GM10248 (cell line): Measurements from ENCODE around the gene BCAN.

Source experiments
- CTCF ChIA-PET: fragments of 300-600 bp; sonication (Branson Sonifier 250); formaldehyde crosslinking; extraction: SDS; loops from one replicate; lab custom pipeline; 2021; ENCODE audit warnings: antibody characterized with exemption; lab: Yijun Ruan, JAX
- POLR2A ChIA-PET: fragments of 350-650 bp; sonication (Branson Sonifier 250); formaldehyde crosslinking; extraction: SDS; loops from one replicate; lab custom pipeline; 2020; ENCODE audit warnings: antibody characterized with exemption; lab: Yijun Ruan, JAX
- DNase-seq: peaks from one replicate; pipeline ENCODE4 v3.0.0; 2012; ENCODE audit errors: extremely low spot score
- TF ChIP-seq, protein P1 (sequence below): IDR thresholded peaks from 2 replicates; pipeline ENCODE4 v1.5.1; 2012; ENCODE audit warnings: mild to moderate bottlenecking, low read depth; ENCODE audit errors: extremely low read depth, missing control alignments, control extremely low read depth

BCAN gene

DNA sequence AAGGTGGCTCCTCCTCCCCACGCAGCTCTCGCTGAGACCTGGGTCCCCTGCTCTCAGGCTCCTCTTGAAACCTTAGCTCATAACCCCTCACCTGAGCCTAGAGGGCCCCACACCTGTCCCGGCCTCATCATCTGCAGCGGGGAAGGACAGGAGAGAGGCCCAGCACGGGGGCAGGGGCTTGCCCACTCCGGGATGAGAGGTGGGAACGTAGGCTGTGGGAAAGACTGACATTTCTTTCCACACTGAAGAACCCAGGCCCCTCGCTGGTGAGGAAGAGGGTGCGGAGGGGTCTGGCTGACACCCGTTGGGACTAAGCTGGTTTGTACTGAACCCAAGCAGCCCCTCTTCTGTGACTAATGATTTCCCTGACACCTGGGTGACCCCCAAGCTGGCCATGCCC is 49.3 kb downstream of the BCAN start:
- ChIA-PET CTCF (interaction anchor here (1.1 to 25.5 kb wide), 12 partner anchors 14 to 200 kb away, joined by 3 to 597 read pairs (median 66); partner anchors contain the start of genes CRABP2, INSRR, ISG20L2 and METTL25B), POLR2A (no interaction called here)
- TF ChIP-seq, protein P1, sequence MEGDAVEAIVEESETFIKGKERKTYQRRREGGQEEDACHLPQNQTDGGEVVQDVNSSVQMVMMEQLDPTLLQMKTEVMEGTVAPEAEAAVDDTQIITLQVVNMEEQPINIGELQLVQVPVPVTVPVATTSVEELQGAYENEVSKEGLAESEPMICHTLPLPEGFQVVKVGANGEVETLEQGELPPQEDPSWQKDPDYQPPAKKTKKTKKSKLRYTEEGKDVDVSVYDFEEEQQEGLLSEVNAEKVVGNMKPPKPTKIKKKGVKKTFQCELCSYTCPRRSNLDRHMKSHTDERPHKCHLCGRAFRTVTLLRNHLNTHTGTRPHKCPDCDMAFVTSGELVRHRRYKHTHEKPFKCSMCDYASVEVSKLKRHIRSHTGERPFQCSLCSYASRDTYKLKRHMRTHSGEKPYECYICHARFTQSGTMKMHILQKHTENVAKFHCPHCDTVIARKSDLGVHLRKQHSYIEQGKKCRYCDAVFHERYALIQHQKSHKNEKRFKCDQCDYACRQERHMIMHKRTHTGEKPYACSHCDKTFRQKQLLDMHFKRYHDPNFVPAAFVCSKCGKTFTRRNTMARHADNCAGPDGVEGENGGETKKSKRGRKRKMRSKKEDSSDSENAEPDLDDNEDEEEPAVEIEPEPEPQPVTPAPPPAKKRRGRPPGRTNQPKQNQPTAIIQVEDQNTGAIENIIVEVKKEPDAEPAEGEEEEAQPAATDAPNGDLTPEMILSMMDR: no peak
- DNase-seq: no peak

DNA sequence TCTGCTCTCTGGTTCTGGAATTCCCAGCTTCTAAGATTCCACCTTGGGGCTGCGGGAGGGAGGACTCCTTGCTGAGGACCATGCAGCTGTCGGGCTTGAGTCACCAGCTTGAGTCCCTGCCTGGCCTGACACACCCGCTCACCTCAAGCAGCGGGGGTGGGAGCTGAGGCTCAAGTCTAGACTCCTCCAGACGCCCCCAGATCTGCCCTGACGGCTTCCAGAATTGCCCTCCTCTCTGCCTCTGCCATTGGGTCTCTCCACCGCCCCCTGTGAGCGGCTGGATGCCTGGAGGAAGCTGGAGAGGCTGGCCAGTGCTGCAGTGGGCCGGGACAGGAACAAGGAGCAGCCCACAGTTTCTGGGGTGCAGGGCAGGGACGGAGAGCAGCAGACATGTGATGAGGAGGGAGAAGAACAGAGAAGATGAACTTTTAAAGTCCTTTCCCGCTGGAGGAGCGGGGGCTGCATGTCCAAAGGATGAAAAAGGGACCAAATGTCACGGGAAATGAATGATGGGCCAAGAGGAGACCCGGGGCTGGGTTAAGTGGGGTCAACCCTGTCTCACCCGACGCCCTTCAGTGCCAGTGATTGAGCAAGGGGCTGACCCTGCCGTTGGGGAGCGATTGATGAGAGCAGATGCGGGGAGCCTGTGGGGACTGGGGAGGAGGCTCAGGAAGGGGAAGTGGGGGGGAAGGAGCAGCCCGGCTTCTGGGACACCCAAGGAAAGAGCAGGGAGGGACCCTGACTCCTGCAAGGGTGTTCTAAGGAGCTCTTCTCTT is 49.9 kb downstream of the BCAN start:
- DNase-seq: no peak
- TF ChIP-seq, protein P1: no peak
- POLR2A ChIA-PET: no interaction called here
- CTCF ChIA-PET: interaction anchor here (0.9 to 25.5 kb wide), 13 partner anchors 14 to 236 kb away, joined by 3 to 597 read pairs (median 23); partner anchors contain the start of genes CRABP2, INSRR, ISG20L2 and METTL25B

DNA sequence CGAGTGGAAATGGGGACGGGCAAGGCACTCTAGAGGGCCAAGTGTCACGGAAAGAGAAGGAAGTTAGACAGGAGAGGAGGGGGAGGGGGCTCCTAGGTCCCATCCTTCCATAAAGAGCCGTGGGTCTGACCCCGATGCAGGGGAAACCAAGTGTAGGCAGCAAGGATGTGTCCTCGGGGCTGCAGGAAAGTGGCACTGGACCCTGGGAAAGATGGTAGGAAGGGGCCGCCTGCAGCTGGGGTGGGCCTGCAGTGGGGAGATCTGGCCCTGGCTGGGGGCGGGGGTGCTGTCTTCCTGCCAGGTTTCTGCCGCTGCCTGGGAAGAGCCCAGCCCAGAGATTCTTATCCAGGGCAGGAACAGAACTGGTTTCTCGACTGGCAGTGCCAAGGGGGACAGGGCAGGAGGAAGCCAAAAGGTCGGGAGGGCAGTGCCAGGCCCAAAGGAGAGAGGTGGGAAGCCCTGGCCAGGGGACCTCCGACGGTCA is 50.6 kb downstream of the BCAN start:
- TF ChIP-seq, protein P1: no peak
- ChIA-PET POLR2A (no interaction called here), CTCF (interaction anchor here (0.9 to 25.5 kb wide), 11 partner anchors 15 to 235 kb away, joined by 3 to 597 read pairs (median 108); partner anchors contain the start of genes CRABP2, INSRR, ISG20L2 and METTL25B)
- DNase-seq: no peak

DNA sequence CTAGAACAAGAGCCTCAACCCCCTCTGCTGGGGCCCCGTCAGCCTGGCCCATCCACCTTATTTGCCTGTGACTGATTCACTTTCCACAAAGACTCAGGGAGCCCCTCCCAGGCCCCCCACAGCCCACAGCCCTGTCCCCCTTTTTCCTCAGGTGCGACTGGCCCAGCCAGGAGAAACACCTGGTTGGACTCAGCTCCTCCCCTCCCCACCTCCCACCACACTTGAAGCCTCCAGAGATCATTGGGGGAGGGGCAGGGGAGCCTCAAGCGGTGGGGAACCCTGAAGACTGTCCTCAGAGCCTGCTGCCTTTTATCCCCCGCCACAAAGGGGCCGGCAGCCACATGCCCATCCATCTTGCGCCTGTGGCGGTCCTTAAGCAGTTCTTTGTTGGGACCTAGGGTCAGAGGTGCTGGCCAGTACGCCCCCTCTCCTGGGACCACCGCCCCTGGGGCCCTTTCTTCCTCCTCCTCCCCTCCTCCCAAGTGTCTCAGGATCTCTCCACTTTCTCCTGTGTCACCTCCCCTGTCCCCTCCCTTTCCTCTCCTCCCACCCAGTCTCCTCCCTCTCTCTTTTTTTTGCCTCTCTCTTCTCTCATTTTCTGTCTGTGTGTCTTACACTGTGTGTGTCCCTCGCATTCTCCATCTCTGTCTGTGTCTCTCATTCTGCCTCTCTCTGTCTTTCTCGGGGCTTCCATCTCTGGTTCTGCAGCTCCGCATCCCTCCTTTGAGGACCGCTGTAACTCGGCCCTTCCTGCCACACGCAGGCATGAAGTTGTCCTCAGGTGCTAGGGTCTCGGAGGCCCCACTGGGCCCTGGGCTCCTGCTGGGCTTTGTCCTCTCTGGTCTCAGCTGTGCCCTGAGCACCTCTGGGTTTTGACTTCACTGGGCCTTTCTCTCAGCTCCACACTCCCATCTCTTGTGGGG is 51.3 kb downstream of the BCAN start:
- CTCF ChIA-PET: interaction anchor here (0.7 to 25.5 kb wide), 8 partner anchors 16 to 198 kb away, joined by 3 to 597 read pairs (median 112); partner anchors contain the start of genes CRABP2, INSRR, ISG20L2 and METTL25B
- DNase-seq: no peak
- TF ChIP-seq, protein P1: no peak
- POLR2A ChIA-PET: no interaction called here

DNA sequence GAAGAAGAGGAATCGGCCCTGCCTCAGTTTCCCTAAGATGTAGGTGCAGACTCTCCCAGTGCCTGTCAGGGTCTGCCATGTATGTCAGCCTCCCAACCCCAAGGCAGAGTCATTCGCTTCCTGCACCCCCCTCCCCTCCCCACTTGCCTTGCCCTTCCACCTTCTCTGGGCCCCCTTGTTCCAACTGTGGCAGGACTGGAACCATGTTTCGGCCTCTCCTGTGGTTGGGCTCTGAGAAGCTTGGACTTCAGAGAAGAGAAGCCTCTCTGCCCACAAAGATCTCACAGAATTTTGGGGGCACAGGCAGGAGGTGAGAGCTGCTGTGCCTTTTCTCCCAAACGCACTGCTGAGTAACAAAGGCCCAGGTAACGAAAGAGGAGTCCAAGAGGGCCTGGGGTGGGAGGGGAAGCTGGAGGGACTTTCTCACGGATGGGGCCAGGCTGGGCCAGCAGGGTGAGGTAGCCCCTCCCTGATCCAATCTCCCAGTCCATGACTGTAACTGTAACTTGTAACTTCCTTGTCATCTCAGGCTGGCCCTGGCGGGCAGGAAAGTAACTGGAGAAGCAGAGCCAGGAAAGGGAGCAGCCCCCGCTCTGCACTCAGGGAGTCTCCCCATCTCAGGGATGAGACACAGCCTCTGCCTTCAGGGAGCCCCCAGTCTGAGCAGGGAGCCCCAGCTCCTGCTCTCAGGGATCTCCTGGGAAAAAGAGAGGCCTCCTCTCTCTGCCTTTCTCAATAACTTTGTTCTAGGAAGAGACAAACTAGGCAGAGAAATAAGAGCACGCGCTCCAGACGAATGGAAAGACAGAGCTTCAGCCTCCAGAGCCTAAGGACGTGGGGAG is 52.2 kb downstream of the BCAN start:
- ChIA-PET CTCF (interaction anchor here (0.7 to 21.8 kb wide), 6 partner anchors 16 to 216 kb away, joined by 3 to 597 read pairs (median 60); partner anchors contain the start of genes CRABP2, INSRR, ISG20L2 and METTL25B), POLR2A (no interaction called here)
- TF ChIP-seq, protein P1: no peak
- DNase-seq: no peak

DNA sequence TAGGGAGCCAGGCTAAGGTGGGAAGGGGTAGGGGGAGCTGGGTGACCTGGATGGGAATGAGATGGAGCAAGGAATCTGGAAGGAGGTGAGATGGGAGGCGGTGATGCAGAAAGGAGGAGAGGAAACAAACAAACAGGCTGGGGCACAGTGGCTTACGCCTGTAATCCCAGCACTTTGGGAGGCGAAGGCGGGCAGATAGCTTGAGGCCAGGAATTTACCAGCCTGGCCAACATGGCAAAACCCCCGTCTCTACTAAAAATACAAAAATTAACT is 52.7 kb downstream of the BCAN start:
- TF ChIP-seq, protein P1: no peak
- POLR2A ChIA-PET: no interaction called here
- CTCF ChIA-PET: interaction anchor here (1.1 to 21.8 kb wide), 5 partner anchors 16 to 216 kb away, joined by 3 to 597 read pairs (median 111); partner anchors contain the start of genes CRABP2, INSRR, ISG20L2 and METTL25B
- DNase-seq: no peak
